ENCODE data around the gene DLK1.

The DLK1 gene

GRCh38 chr14:100762089-100762515 is 35.4 kb downstream of the DLK1 start:
- DNase-seq (ENCODE audit: low read depth), result no peak

GRCh38 chr14:100762901-100763300 is 36.2 kb downstream of the DLK1 start:
- DNase-seq (ENCODE audit: low read depth), result no peak

- no peak for DNase-seq (ENCODE audit: low read depth)
Measured at GRCh38 chr14:100764471-100765115, 37.9 kb downstream of the DLK1 start.

GRCh38 chr14:100765296-100765695 is 38.6 kb downstream of the DLK1 start:
- no peak for DNase-seq (ENCODE audit: low read depth)

DNA sequence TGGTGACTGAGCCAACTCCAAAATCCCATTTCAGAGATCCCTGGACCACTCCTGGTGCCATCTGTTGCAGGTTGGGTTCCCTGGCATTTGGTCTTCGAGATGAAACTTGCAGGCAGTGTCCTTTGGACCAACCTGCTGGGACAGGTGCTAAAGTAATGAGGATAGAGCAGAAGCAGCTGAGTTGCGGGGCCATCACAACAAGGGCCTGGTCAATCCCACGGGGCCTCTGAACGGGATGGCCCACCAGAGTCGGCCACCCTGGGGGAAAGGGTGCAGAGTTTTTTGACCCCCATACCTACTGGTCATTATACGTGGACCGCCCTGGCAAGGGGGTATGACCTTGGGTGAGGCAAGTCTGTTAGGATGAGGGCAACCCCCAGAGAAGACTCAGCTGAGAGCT is 39.3 kb downstream of the DLK1 start:
- DNase-seq (ENCODE audit: low read depth), result no peak

DNA sequence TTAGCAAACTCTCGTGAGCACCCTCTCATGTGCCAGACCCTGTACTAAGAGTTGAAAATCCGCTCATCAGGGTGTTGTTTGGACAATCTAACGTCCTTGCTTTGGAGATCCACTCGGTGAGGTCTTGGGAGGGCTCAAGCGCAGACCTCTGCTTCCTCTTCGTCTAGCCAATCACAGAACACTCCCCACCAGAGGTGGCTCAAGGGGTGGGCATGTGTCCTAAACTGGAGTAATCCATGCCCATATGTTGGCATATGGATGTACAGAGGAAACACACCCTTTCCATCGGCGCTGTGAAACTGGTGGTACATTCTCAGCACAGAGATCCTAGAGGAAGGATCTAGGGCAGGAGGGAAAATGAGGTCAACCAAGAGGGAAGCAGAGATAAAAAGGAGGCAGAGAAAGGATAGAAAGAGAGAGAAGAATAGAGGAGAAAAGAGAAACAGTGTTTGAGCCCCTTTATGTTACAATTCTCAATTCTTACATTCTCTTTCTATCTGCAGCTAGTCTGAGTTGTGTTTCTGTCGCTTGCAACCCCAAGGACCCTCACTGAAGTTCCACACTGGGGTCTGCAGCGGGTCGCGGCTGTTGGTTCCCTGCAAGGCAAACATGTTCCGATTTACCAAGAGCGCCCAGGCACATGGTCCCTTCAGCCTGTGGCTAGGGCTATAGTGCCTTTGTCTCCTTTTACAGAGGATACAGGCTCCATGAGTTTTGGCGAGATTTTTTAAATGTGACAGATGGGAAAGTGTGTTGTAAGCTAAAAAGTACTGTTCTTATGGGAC is 40.5 kb downstream of the DLK1 start:
- DNase-seq (ENCODE audit: low read depth), result no peak

DNA sequence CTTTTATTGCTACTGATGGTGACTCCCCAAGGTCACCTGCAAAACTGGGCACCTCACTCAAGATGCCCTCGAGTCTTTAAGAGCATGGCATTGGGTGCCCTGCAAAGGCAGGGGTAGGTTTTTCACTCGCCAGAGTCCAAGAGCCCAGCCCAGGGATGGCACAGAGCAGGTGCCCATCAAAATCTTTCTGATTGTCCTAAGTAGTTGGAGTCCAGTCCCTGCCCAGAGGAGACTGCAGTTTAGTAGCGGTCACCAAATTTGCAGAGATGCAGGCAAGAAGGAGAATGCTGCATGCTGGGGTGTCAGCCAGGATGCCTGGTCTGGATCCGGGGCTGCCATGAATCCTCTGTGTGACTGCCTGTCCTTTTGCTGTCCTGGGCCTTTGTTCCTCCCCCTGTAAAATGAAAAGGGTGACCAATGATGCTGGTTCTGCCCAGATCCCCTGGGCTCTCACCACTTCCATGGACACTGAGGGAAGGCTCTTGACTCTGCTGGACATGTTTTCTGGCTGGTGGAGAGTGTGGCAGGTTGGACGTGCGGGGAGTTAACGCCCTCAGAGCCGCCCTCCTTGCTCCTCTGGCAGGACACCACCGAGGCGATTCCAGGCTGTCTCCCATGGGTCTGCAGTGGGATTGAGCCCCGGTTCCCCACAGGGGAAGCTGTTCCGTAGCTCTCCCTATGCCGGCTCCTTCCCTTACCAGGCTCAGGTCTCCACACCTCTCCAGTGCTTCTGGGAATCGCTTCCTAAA is 41.3 kb downstream of the DLK1 start:
- no peak for DNase-seq (ENCODE audit: low read depth)

- no peak for DNase-seq (ENCODE audit: low read depth)
Measured at GRCh38 chr14:100769035-100769939, 42.6 kb downstream of the DLK1 start.

DNA sequence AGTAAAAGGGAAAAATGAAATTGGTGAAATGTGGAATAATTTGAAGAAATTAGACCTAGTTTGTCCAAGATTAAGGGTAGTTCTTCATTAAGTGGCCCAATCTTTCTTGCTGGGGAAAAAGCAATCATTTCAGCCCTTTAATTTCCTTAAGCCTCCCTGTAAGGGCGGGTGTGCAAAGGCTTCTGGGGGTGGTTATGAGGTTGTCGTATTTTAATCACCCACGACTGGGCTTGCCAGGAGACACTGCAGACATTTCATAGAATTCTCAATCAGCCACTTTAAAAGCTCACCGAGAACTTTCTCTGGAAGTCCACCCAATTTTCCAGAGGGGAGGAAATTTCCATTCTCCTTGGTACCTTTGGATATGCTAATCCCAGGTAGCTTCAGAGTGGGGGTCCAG is 43.4 kb downstream of the DLK1 start:
- DNase-seq (ENCODE audit: low read depth), result no peak

DNA sequence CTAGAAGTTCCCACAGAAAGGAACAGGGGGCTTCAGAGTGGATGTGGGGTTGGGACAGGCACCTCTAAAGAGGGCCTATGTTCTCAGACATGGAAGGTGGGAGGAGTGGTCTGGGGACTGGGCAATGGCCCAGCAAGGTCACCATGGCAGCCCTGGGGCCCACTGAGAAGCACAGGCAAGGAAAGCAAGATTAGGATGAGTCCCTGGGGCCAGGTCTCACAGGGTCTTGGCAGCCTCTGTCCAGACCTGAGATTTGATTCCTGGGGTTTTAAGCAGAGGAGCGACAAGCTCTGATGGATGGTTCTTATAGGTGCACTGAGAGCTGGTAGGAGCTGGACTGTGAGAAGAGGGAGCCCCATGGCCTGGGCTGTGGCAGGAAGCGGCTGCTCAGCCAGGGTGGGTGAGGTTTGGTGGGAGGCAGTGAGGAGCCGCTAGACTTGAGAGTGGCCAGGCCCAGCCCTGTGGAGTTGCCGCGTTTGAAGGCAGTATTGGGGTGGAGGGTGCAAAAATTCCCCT is 44.0 kb downstream of the DLK1 start:
- DNase-seq (ENCODE audit: low read depth), result no peak

GRCh38 chr14:100771121-100771800 is 44.6 kb downstream of the DLK1 start:
- DNase-seq (ENCODE audit: low read depth), result no peak

DNA sequence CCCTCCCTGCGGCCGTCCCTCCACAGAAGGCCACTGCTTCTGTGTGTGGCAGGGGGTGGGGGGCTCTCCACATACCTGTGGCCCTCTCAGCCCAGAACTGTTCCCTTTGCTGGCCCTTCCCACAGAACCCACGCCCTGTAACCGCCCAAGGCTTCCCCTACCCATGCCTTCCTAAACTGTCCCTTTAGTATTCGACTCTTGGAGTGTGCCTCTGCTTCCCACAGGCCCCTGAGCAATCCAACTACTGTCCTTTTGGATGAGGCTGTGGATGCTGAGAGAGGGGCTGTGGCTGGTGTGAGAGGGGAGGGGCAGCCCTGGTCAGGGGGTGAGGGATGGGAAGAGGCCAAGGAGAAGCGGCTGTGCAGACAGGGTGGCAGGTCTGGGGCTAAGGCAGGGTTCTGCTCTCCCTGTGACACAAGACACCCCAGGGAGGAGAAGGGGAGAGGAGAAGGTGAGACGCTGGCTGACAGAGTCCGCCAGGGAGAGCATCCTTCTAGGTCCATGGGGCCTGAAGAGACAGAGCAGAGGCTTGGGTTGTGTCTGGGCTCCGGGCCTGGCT is 46.0 kb downstream of the DLK1 start:
- no peak for DNase-seq (ENCODE audit: low read depth)

DNA sequence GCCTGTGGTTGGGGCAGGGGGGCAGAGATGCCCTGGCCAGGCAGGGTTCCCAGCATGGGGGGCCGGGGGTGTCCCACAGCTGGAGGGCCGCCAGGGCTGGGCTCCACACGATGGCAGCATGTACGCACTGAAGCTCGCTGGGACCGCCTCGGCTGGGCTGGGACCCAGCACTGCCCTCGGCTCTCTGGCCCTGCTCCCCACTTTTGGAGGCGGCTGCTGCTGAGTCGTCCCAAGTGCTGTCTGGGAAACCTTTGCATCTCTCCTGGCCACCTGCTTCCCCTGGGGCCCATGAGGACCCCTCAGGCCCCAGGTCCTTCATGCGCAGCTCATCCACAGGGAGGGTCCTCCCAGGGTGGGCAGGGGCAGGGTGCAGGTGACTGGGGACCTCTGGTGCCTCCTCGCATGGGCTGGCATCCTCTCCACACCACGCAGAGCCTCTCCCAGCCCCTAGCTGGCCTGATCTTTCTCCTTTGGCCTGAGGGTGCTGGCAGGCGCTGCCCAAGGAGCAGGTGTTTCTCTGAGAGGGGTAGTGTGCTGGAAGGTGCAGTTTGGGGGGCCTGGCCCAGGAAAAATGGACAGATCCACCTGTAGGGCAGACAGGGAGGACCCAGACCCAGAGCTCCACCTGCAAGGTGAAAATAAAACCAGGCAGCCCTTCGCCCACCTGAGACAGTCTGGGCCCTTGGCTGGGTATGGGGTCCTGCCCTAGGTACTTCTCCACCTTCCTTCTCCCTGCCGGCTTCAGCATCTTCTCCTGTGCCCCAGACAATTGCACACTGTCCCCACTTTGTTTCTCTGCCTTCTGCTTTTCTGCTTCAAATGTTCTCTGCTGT is 46.9 kb downstream of the DLK1 start:
- no peak for DNase-seq (ENCODE audit: low read depth)

GRCh38 chr14:100774164-100774537 is 47.5 kb downstream of the DLK1 start:
- no peak for DNase-seq (ENCODE audit: low read depth)

GRCh38 chr14:100775351-100775830 is 48.7 kb downstream of the DLK1 start:
- DNase-seq (ENCODE audit: low read depth), result no peak

DNA sequence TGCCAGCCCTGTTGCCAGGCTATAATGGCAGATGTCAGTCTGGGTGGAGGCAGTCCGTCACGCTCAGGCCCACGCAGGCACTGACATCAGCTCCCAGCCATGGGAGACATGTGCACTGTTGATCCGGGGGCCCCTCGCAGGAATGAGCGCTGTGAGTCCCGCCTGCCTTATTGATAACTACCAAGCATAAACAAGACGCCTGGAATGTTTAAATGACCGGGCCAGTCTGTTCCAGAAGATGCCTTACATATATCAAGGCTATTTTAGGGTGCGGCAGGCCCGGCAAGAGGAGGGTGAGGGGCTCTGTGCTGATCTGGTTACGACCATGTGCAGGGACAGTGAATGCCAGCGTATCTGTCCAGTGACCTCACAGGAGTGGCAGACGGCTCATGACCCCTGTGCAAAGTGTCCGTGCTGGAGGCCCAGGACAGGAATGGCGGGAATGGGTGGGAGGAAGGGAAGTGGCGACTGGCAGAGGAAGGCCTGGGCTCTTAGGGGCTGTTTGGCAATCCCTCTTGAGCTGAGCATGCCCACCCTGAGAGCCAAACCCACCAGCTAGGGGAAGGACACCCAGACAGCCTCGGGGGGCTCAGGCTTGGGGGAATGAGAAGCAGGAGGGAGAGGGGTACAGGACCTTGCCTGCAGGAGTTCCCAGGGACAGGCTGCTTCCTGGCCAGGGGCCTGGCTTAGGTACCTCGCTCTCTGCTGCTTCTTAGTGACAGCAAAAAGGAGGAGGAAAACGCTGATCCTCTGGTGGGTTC is 49.3 kb downstream of the DLK1 start:
- no peak for DNase-seq (ENCODE audit: low read depth)

- DNase-seq (ENCODE audit: low read depth), result no peak
Measured at GRCh38 chr14:100776681-100777365, 50.1 kb downstream of the DLK1 start.

GRCh38 chr14:100777366-100777817 is 50.7 kb downstream of the DLK1 start:
- no peak for DNase-seq (ENCODE audit: low read depth)
